ENCODE results near the gene SENP7. TPM values are rescaled to one million over a fixed set of nuclear protein-coding genes. Genes with fewer than 3 reads are reported as not detected.
"Not testable (repeated sequence)": the region's sequence is repeated elsewhere in the genome, so short reads cannot be mapped to it uniquely, and the experiment has no call there.

The SENP7 gene
- total RNA-seq, 1 experiment from 2014 or later = 17.4 TPM

DNA sequence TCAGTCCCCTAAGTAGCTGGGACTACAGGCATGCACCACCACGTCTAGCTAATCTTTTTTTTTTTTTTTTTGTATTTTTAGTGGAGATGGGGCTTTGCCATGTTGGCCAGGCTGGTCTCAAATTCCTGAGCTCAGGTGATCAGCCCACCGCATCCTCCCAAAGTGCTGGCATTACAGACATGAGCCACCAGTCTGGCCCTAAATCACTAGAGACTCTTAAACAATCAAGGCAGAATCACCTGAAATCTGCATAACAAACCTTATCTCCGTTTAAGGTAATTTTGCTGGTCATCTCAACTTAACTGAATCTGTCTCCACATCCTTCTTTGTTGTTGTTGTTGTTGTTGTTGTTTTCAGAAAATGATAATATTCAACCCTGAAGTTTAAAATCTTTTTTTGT lies 43.1 kb upstream of the SENP7 start:
- H3K9me2 ChIP-seq (ENCODE audit: insufficient read depth) = 0 out of 2 replicates have a peak, but pooled peaks cover 6% of the 10 kb centered on the region
- DNase-seq = no peak
- H4K20me1 ChIP-seq (ENCODE audit: insufficient read depth) = no peaks in the 10 kb centered on the region
- CTCF ChIA-PET = no interaction called here
- intact Hi-C loops (cut with micrococcal nuclease; ENCODE audit: unreplicated experiment) = no loop called here
- no peak overlapping the region for H3K27ac ChIP-seq
- no peaks in the 10 kb centered on the region for H3K9me3 ChIP-seq (ENCODE audit: insufficient read depth, low read depth)
- H3K4me2 ChIP-seq = no peak overlapping the region
- H3K79me2 ChIP-seq (ENCODE audit: low read depth) = no peaks in the 10 kb centered on the region
- POLR2A ChIA-PET (ENCODE audit: unreplicated experiment) = interaction anchor here (0.6 kb wide), 2 partner anchors 18 to 163 kb away, joined by 7 to 15 read pairs; no protein-coding TSS in a partner anchor
- TF ChIP-seq EZH2 (IDR thresholded peaks at IDR 0.05; ENCODE audit: low read depth) = no peak
- TF ChIP-seq, protein P1, sequence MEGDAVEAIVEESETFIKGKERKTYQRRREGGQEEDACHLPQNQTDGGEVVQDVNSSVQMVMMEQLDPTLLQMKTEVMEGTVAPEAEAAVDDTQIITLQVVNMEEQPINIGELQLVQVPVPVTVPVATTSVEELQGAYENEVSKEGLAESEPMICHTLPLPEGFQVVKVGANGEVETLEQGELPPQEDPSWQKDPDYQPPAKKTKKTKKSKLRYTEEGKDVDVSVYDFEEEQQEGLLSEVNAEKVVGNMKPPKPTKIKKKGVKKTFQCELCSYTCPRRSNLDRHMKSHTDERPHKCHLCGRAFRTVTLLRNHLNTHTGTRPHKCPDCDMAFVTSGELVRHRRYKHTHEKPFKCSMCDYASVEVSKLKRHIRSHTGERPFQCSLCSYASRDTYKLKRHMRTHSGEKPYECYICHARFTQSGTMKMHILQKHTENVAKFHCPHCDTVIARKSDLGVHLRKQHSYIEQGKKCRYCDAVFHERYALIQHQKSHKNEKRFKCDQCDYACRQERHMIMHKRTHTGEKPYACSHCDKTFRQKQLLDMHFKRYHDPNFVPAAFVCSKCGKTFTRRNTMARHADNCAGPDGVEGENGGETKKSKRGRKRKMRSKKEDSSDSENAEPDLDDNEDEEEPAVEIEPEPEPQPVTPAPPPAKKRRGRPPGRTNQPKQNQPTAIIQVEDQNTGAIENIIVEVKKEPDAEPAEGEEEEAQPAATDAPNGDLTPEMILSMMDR (conservative IDR thresholded peaks at IDR 0.05) = no peak
- H3K27me3 ChIP-seq (ENCODE audit: insufficient read depth, low read depth) = peaks cover 18% of the 10 kb centered on the region; the same call in 1 of the 2 replicates
- no peaks in the 10 kb centered on the region; the same call in 1 of the 2 replicates for H3F3A ChIP-seq (ENCODE audit: insufficient read depth, low read depth)
- H3K4me3 ChIP-seq = no peak overlapping the region
- no TSS peak for BruUV-seq (replicated peaks)
- no peak overlapping the region for H2AFZ ChIP-seq
- no peaks in the 10 kb centered on the region for H3K36me3 ChIP-seq (ENCODE audit: low read depth)
- H3K4me1 ChIP-seq (replicated peaks; ENCODE audit: insufficient read depth) = peaks cover 5% of the 10 kb centered on the region; the same call in 1 of the 2 replicates

DNA sequence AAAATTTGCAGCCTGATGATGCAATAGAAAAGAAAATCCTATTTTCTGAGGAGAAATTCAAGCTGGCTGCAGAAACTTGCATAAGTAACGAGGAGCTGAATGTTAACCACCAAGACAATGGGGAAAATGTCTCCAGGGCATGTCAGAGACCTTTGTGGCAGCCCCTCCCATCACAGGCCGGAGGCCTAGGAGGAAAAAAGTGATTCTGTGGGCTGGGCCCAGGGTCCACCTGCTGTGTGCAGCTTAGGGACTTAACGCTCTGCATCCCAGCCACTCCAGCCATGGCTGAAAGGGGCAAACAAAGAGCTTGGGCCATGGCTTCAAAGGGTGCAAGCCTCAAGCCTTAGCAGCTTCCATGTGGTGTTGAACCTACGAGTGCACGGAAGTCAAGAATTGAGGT lies 40.4 kb upstream of the SENP7 start:
- H3K9me2 ChIP-seq (ENCODE audit: insufficient read depth); CTCF ChIA-PET; BruUV-seq (replicated peaks); H3K4me2 ChIP-seq; H2AFZ ChIP-seq; H3F3A ChIP-seq (ENCODE audit: insufficient read depth, low read depth); H3K27ac ChIP-seq; DNase-seq; H3K9me3 ChIP-seq (ENCODE audit: insufficient read depth, low read depth); H4K20me1 ChIP-seq (ENCODE audit: insufficient read depth); H3K36me3 ChIP-seq (ENCODE audit: low read depth); H3K4me3 ChIP-seq; POLR2A ChIA-PET (ENCODE audit: unreplicated experiment); H3K4me1 ChIP-seq (replicated peaks; ENCODE audit: insufficient read depth); H3K79me2 ChIP-seq (ENCODE audit: low read depth); intact Hi-C loops (cut with micrococcal nuclease; ENCODE audit: unreplicated experiment): not testable (repeated sequence)
- H3K27me3 ChIP-seq (ENCODE audit: insufficient read depth, low read depth) = peaks cover 12% of the 10 kb centered on the region; the same call in 1 of the 2 replicates

DNA sequence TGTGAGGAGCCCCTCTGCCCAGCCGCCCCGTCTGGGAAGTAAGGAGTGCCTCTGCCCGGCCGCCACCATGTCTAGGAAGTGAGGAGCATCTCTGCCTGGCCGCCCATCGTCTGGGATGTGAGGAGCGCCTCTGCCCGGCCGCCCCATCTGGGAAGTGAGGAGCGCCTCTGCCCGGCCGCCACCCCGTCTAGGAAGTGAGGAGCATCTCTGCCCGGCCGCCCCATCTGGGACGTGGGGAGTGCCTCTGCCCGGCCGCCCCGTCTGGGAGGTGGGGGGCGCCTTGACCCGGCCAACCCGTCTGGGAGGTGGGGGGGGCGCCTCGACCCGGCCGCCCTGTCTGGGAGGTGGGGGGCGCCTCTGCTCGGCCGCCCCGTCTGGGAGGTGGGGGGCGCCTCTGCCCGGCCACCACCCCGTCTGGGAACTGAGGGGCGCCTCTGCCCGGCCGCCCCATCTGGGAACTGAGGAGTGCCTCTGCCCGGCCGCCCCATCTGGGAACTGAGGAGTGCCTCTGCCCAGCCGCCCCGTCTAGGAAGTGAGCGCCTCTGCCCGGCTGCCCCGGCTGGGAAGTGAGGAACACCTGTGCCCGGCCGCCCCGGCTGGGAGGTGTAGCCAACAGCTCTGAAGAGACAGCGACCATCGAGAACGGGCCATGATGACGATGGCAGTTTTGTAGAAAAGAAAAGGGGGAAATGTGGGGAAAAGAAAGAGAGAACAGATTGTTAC lies 38.5 kb upstream of the SENP7 start:
- H3K27me3 ChIP-seq (ENCODE audit: insufficient read depth, low read depth); H3K9me2 ChIP-seq (ENCODE audit: insufficient read depth); DNase-seq; POLR2A ChIA-PET (ENCODE audit: unreplicated experiment); CTCF ChIA-PET; H3K36me3 ChIP-seq (ENCODE audit: low read depth); intact Hi-C loops (cut with micrococcal nuclease; ENCODE audit: unreplicated experiment); H4K20me1 ChIP-seq (ENCODE audit: insufficient read depth); H3K27ac ChIP-seq; H3F3A ChIP-seq (ENCODE audit: insufficient read depth, low read depth); H2AFZ ChIP-seq; H3K4me3 ChIP-seq; H3K79me2 ChIP-seq (ENCODE audit: low read depth); H3K4me2 ChIP-seq; BruUV-seq (replicated peaks); H3K9me3 ChIP-seq (ENCODE audit: insufficient read depth, low read depth); H3K4me1 ChIP-seq (replicated peaks; ENCODE audit: insufficient read depth): not testable (repeated sequence)

DNA sequence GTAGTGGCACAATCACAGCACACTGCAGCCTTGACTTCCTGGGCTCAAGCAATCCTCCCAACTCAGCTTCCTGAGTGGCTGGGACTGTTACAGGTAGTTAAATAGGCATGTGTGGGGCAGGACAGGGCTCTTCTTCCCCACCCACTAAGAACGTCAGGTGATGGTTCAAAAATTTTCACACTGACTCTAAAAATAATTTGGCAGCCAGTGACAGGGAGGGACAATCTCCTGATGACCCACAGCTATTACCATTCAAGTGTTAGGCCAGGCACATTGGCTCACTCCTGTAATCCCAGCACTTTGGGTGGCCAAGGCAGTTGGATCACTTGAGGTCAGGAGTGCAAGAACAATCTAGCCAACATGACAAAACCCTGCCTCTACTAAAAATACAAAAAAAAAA lies 36.5 kb upstream of the SENP7 start:
- Histone ChIP-seq H3K9me3 (ENCODE audit: insufficient read depth, low read depth) (no peaks in the 10 kb centered on the region), H3K4me1 (replicated peaks; ENCODE audit: insufficient read depth) (no peaks in the 10 kb centered on the region), H2AFZ (no peak overlapping the region), H3K27me3 (ENCODE audit: insufficient read depth, low read depth) (no peaks in the 10 kb centered on the region), H3K4me2 (no peak overlapping the region), H3K27ac (no peak overlapping the region), H3K79me2 (ENCODE audit: low read depth) (no peaks in the 10 kb centered on the region), H3K4me3 (no peak overlapping the region), H4K20me1 (ENCODE audit: insufficient read depth) (no peaks in the 10 kb centered on the region), H3K36me3 (ENCODE audit: low read depth) (no peaks in the 10 kb centered on the region), H3K9me2 (ENCODE audit: insufficient read depth) (no peaks in the 10 kb centered on the region), H3F3A (ENCODE audit: insufficient read depth, low read depth) (no peaks in the 10 kb centered on the region)
- intact Hi-C loops (cut with micrococcal nuclease; ENCODE audit: unreplicated experiment) = no loop called here
- POLR2A ChIA-PET (ENCODE audit: unreplicated experiment) = no interaction called here
- BruUV-seq (replicated peaks) = no TSS peak
- CTCF ChIA-PET = no interaction called here
- TF ChIP-seq, protein P1 (conservative IDR thresholded peaks at IDR 0.05) = no peak
- TF ChIP-seq EZH2 (IDR thresholded peaks at IDR 0.05; ENCODE audit: low read depth) = no peak
- DNase-seq = peak in 1 of 2 experiments; percentile 12

Measured in PC-9 (cell line).